ENCODE results near the gene LGI2.
"Not testable (repeated sequence)": the region's sequence is repeated elsewhere in the genome, so short reads cannot be mapped to it uniquely, and the experiment has no call there.

Gene LGI2

DNA sequence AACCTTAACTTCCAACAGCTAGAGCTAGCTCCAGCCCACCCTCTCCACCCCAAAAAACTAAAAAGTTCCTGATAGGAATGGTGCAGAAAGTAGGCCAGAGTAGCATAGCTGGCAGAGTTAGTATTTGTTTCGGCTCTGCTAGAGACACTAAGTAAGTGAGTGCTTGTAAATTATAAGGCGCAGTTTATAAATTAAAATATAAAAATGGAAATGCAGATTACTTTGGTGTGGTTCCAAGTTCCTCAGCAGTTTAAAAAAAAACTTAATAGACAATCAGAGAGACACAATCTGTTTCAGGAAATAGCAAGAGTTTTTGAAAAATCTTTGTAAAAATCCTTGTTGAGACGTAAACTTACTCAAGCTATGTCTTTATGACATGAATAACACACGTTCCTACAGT lies 2.8 kb upstream of the LGI2 start:
- no peak for DNase-seq

- no peak for DNase-seq
Observed at GRCh38 chr4:25032126-25032525, 1.4 kb upstream of the LGI2 start.

- DNase-seq: no peak
Observed at GRCh38 chr4:25031077-25031621, 403 bp upstream of the LGI2 start.

DNA sequence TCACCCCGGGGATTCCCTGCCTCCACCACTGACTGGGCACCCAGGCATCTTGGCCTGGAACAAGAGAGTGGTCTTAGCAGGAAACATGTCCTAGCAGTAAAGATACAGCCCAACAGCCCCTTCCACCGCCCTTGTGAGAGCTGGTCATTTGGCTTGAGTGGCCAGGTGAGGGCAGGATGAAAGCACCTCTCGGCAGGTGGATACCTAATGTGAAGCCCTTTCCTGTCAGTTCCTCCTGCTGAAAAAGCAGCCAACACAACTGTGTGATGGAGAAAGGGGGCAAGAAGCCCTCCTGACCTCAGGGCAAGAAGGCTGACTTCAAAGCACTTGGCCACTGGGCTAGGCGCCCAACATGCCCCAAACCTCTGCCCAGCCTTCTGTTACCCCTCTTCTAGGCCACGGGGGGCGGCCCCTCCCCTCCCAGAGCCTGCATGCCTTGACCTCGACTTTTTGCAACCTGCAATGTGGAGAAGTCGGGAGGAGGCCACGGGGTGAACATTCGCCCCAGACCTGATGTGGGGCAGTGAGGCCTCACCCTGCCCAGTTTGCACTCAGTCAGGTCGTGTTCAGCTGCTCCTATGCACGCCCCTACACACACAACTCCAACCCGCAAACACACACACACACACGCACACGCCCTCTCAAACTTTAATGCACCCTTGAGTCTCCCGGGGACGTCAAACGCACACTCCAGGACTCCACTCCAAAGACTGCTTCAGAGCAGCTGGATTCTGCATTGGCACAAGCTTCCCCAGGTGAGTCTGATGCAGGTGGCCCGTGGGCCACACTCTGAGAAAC lies 1.1 kb downstream of the LGI2 start:
- no peak for DNase-seq

DNA sequence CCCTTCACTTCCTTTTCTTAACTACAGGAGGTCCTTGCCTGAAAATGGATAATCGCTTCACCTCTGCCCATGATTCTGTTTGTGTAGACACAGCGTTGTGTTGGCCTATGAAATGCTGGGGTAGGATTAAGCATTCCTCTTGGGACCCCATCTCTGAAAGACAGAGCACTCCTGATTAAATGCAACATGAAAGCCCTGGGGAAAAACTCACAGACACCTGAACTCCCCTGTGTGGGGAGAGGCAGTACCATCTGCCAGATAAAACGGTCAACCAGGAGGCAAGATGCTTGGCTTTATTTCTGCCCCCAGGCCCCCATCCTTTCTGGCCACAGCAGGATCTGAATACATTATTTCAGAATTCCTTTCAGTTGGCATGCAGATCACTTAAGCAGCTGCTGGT lies 1.9 kb downstream of the LGI2 start:
- no peak for DNase-seq

- no peak for DNase-seq
Observed at GRCh38 chr4:25022766-25023165, 8.0 kb downstream of the LGI2 start.

DNA sequence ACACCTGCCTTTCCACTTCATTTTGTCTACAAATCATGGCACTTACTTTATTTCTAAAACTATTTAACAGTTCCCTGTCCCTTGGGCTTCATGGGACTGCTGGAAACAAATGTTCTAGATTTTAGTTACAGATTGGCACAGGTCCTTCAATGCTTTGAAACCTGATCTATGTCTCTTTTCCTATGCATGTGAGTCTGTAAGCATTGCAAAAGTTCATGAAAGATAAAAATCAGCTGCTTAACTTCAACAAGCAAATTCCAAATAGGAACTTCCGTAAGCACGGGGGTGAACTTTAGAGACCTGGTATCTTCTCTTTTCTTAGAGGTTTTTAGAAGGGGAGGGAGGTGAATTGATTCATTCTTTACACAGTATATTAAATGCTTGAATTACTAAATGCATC lies 9.5 kb downstream of the LGI2 start:
- DNase-seq: no peak

GRCh38 chr4:25020236-25020635 lies 10.5 kb downstream of the LGI2 start:
- no peak for DNase-seq

GRCh38 chr4:25019501-25019900 lies 11.2 kb downstream of the LGI2 start:
- no peak for DNase-seq

DNA sequence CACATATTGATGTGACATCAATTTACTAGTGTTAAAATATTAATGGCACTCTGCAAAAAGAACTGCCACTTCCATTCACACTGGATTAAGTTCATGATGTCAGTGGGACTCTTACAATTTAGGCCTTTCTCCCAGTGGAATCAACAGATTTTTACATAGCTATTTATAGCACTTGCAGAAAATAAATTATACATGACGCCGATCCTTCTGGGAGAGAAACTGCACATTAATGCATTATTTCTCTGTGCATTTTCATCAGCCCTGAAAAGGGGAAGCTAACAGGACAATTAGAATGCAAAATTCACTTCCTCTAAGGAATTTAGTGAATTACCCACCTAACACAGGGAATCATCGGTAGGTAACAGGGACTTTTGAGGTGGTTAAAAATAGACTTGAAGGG lies 15.7 kb downstream of the LGI2 start:
- DNase-seq: no peak

DNA sequence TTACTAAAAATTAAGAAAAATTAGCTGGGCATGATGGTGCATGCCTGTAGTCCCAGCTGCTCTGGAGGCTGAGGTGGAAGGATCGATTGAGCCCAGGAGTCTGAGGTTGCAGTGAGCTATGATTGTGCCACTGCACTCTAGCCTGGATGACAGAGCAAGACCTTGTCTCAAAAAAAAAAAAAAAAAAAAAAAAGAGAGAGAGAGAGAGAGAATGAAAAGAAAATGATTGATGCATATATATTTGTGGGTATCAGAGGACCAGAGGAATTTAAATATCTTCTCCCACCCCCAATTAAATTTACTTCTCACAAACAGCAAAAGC lies 16.1 kb downstream of the LGI2 start:
- DNase-seq: not testable (repeated sequence)

DNA sequence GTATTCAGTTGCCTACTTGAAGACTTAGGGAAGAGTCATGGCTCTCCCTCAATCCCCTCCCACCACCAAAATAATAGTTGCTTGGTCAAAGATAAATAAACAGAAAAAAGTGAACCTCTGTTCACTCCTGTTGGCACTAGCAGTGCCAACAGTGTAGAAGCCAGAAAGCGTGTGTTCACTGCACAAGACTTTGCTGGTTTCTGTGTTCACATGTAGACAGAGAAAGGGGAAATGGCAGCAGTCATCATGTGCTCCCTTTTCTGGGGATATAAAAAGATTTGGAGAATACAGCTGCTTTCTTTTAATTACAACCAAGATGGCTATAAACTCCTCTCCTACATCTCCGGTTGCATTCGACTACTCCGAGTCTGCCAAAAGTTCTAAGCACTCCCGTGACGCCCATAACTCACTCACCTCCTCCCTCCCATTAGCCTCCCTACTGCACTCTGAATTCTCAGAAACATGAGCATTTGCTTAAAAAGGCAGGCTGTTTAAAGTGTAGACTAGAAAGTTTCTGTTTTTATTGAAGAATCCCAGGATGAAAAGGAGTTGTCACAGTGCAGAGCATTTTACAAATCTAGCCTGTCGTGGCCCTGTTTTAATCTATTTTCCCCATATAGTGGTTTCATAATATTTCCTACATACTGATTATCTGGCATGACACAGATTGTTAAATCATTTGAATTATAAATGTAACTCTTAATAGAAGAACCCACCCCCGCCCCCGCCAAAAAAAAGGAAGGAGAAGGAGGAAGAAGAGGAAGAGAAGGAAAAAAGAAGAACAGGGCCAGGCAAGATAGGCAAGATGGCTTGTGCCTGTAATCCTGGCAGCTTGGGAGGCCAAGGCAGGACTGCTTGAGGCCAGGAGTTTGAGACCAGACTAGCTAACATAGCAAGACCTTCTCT lies 16.7 kb downstream of the LGI2 start:
- DNase-seq: no peak

GRCh38 chr4:25012655-25013054 lies 18.1 kb downstream of the LGI2 start:
- no peak for DNase-seq

DNA sequence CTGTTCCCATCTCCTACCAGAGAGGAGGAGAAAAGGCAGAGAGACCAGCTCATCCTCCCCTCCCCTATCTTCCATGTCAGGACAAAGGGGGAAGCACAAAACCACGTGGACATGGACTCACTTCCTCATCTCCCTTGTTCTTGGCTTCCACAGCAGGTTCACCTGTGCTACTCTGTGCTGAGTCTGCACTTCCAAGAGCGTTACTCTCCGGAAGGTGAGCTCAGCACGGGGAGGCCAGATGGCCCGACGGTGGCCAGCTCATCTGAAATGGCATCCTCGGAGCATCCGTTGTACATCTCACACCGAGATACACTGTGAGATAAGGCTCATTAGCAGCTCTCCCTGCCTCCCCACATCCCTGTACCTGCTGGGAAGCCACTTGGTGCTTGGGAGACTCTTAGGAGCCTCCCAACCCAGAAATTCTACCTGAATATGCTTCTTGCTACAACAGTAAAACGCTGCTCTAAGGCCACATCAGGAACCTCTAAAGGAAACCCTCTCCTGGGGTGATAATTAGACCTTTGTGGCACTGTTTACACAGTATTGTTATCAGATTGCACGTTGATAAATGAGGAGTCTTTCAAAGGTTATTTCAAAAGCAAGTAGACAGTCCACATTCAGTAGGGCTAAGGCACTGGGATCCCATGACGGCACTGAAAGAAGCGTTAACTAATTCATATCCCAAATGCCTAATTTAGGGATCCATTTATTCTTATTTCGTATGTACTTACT lies 19.4 kb downstream of the LGI2 start:
- no peak for DNase-seq

DNA sequence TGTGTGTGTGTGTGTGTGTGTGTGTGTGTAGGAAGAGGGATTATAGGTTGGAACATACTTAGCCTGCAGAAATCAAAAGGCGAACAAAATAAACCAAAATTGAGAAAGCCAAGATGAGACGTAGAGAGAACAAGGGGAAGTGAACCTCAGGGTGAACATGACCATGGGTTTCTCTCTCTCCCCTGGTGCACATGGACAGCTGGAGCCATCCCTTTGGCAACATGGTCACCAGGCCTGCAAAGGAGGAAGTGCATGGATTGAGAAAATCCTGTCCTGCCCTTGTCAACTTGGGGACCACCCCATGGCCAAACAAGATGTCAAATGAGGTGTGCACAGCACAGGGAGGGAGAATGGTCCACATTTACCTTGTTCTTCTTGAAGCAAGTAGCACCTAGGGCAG lies 23.1 kb downstream of the LGI2 start:
- DNase-seq: no peak

GRCh38 chr4:25002681-25003080 lies 28.1 kb downstream of the LGI2 start:
- no peak for DNase-seq

DNA sequence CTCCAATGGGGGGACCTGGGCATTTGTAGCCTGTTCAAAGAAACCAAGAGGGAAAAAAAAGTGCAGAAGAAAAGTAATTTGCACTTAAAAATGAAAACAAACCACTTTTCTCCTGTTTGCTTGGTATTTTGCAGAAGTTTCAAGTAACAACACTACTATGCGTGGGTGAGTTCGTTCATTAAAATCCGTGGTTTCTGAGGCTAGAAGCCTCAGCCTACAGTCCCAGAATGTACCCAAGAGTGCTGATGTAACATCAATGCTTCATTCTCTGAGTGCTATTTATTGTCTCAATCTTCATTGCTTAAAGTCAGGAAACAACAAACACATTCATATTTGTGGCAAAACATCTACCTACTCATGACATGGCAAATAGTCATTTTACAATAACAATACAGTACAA lies 29.2 kb downstream of the LGI2 start:
- DNase-seq: no peak

- DNase-seq: no peak
Observed at GRCh38 chr4:25000639-25001038, 30.1 kb downstream of the LGI2 start.

DNA sequence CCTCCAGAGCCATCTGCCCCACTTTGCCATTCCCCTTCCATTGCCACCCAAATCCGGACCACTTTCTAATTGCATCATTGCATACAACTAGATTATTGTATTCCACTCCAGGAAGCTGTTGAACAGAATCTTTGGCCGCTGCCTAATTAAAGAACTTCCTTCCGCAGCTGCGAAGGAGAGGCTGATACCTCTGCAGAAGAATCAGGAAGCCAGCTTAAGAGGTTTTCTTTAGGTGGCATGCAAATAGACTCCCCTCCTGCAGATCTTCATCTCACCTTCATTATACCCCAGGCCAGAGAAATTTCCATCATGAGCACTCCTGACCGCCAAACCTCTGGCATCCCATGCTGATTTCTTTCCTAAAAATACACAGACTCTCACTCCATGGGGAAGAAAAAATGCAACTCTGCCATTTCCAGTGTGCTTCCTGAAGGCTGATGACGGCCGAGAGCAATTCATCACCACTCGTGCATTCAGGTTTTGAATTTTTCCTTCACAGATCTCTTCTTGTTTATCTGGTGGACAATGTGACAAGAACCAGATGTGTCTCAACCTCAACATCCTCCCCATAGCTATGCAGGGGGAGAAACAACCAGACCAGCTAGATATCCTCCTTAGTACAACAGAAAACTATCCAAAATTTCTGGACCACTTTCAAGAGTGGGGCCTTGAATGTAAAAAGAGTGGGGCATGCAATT lies 31.2 kb downstream of the LGI2 start:
- no peak for DNase-seq

GRCh38 chr4:24995346-24995919 lies 35.3 kb downstream of the LGI2 start:
- DNase-seq: no peak

DNA sequence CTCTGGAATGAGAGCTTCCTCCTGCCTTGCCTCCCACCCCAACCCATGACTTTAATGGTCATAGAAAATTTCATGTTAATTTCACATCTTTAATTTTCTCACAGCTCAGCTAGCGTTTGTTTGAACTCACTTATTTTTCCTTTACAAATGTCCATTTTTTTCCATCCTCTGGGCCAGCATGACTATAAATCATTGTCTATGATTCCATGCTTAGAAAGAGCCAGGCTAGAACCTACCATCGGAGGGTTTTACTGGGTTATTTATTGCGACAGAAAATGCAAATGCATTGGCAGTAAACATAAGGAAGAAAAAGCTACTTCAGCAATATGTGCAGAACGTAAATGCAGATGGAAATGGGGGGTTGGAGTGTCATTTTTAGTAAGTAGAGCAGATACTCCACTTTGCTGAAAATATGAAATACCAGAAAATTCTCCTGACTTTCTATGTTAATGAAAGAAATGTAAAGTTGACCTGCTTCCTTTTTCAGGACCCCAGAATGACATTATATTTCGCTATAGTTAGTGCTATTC lies 37.1 kb downstream of the LGI2 start:
- no peak for DNase-seq

- no peak for DNase-seq
Observed at GRCh38 chr4:24992968-24993367, 37.8 kb downstream of the LGI2 start.
